ENCODE data around the gene RAD51B.

Gene RAD51B

GRCh38 chr14:67998834-67999233 is 179.3 kb downstream of the RAD51B start:
- no peak overlapping the region for H3K4me3 ChIP-seq (replicated peaks; ENCODE audit: low read depth, low read length)
- DNase-seq (ENCODE audit: low read depth), result no peak
- TF ChIP-seq CTCF (IDR thresholded peaks at IDR 0.05; ENCODE audit: low read length, missing control alignments), result no peak

GRCh38 chr14:67999290-67999689 is 179.7 kb downstream of the RAD51B start:
- no peak for TF ChIP-seq CTCF (IDR thresholded peaks at IDR 0.05; ENCODE audit: low read length, missing control alignments)
- H3K4me3 ChIP-seq (replicated peaks; ENCODE audit: low read depth, low read length), result no peak overlapping the region
- peak; percentile 62 for DNase-seq (ENCODE audit: low read depth)

- no peak overlapping the region for H3K4me3 ChIP-seq (replicated peaks; ENCODE audit: low read depth, low read length)
- TF ChIP-seq CTCF (IDR thresholded peaks at IDR 0.05; ENCODE audit: low read length, missing control alignments), result no peak
- DNase-seq (ENCODE audit: low read depth), result peak; percentile 82
Observed at GRCh38 chr14:67999705-68000384, 180.3 kb downstream of the RAD51B start.

GRCh38 chr14:68000511-68000910 is 180.9 kb downstream of the RAD51B start:
- no peak for TF ChIP-seq CTCF (IDR thresholded peaks at IDR 0.05; ENCODE audit: low read length, missing control alignments)
- H3K4me3 ChIP-seq (replicated peaks; ENCODE audit: low read depth, low read length), result no peak overlapping the region
- DNase-seq (ENCODE audit: low read depth), result peak; percentile 30

GRCh38 chr14:68008491-68008890 is 188.9 kb downstream of the RAD51B start:
- no peak overlapping the region for H3K4me3 ChIP-seq (replicated peaks; ENCODE audit: low read depth, low read length)
- no peak for DNase-seq (ENCODE audit: low read depth)
- TF ChIP-seq CTCF (IDR thresholded peaks at IDR 0.05; ENCODE audit: low read length, missing control alignments), result no peak

- DNase-seq (ENCODE audit: low read depth), result peak; percentile 62
- H3K4me3 ChIP-seq (replicated peaks; ENCODE audit: low read depth, low read length), result no peak overlapping the region
- no peak for TF ChIP-seq CTCF (IDR thresholded peaks at IDR 0.05; ENCODE audit: low read length, missing control alignments)
Observed at GRCh38 chr14:68011406-68012028, 191.9 kb downstream of the RAD51B start.

GRCh38 chr14:68012871-68013270 is 193.3 kb downstream of the RAD51B start:
- no peak for TF ChIP-seq CTCF (IDR thresholded peaks at IDR 0.05; ENCODE audit: low read length, missing control alignments)

More at GRCh38 chr14:68012871-68013270, 193.3 kb downstream of the RAD51B start:
- no peak for DNase-seq (ENCODE audit: low read depth)
- no peak overlapping the region for H3K4me3 ChIP-seq (replicated peaks; ENCODE audit: low read depth, low read length)
